PC-3 (cell line): ENCODE data around the gene PCYT2.
A peak's percentile ranks its signal among the peaks of the same experiment; 100 is the strongest.

Source experiments
- CTCF ChIP-seq: fragments of 300-600 bp; sonication (generic); conservative IDR thresholded peaks from 2 replicates; pipeline ENCODE4 v1.5.1; 2017; ENCODE audit warnings: antibody characterized with exemption, low read depth, mild to moderate bottlenecking, low read length
- EZH2 ChIP-seq: fragments of 300-600 bp; sonication (generic); IDR thresholded peaks from one replicate; pipeline ENCODE4 v1.6.1; 2017; ENCODE audit warnings: antibody characterized with exemption, mild to moderate bottlenecking, low read length; ENCODE audit not compliant: unreplicated experiment

GRCh38 chr17:81871387-81872230, 39.6 kb downstream of the PCYT2 start:
- peak; percentile 39; the same call in 1 of the 2 replicates for TF ChIP-seq CTCF
- TF ChIP-seq EZH2: no peak
